SK-N-SH treated with all-trans-retinoic acid at 6 μM for 48 hours (cell line): ENCODE results near the gene PRKCE.
A peak's percentile ranks its signal among the peaks of the same experiment; 100 is the strongest.

Experiments
- ATAC-seq: fragments of 200-7000 bp; cut with Tn5 transposase; 3 replicates; pipeline ENCODE4 v1.9.1; 2020; ENCODE audit warnings: mild to moderate bottlenecking, moderate library complexity
- ARNTL ChIP-seq: fragments of 450-650 bp; formaldehyde crosslinking; IDR thresholded peaks from 2 replicates; pipeline ENCODE4 v1.5.0; 2020; ENCODE audit warnings: low read depth, mild to moderate bottlenecking, moderate library complexity, borderline replicate concordance
- BACH2 ChIP-seq: fragments of 250-450 bp; sonication (Bioruptor Pico); IDR thresholded peaks from 2 replicates; pipeline ENCODE4 v1.9.0; 2021; ENCODE audit warnings: mild to moderate bottlenecking, borderline replicate concordance
- CSDC2 ChIP-seq: fragments of 250-450 bp; sonication (Bioruptor Pico); IDR thresholded peaks from 2 replicates; pipeline ENCODE4 v1.5.0; 2020; ENCODE audit warnings: mild to moderate bottlenecking, moderate library complexity
- ESRRG ChIP-seq: fragments of 250-450 bp; sonication (Bioruptor Pico); IDR thresholded peaks from 2 replicates; pipeline ENCODE4 v1.6.1; 2021; ENCODE audit warnings: mild to moderate bottlenecking
- GLIS3 ChIP-seq: fragments of 250-450 bp; sonication (Bioruptor Pico); IDR thresholded peaks from 2 replicates; pipeline ENCODE4 v1.5.0; 2020; ENCODE audit warnings: mild to moderate bottlenecking, moderate library complexity
- ISL1 ChIP-seq: fragments of 250-450 bp; sonication (Bioruptor Pico); IDR thresholded peaks from 2 replicates; pipeline ENCODE4 v2.1.2; 2022; ENCODE audit warnings: mild to moderate bottlenecking, moderate library complexity
- OSR1 ChIP-seq: fragments of 250-450 bp; sonication (Bioruptor Pico); IDR thresholded peaks from 2 replicates; pipeline ENCODE4 v1.8.0; 2022; ENCODE audit warnings: moderate library complexity, mild to moderate bottlenecking, inconsistent platforms
- PPARA ChIP-seq: fragments of 250-450 bp; sonication (Bioruptor Pico); IDR thresholded peaks from 2 replicates; pipeline ENCODE4 v1.5.0; 2020; ENCODE audit warnings: mild to moderate bottlenecking, borderline replicate concordance
- RARB ChIP-seq: fragments of 250-450 bp; sonication (Bioruptor Pico); IDR thresholded peaks from 2 replicates; pipeline ENCODE4 v1.8.0; 2021; ENCODE audit warnings: mild to moderate bottlenecking, moderate library complexity
- SNAI2 ChIP-seq: fragments of 250-450 bp; sonication (Bioruptor Pico); IDR thresholded peaks from 2 replicates; pipeline ENCODE4 v1.5.0; 2020; ENCODE audit warnings: mild to moderate bottlenecking, moderate library complexity
- TCF4 ChIP-seq: fragments of 250-450 bp; sonication (Bioruptor Pico); IDR thresholded peaks from 2 replicates; pipeline ENCODE4 v1.8.0; 2021; ENCODE audit warnings: mild to moderate bottlenecking, moderate library complexity, borderline replicate concordance
- TOX ChIP-seq: fragments of 250-450 bp; sonication (Bioruptor Pico); IDR thresholded peaks from 2 replicates; pipeline ENCODE4 v1.8.0; 2021; ENCODE audit warnings: mild to moderate bottlenecking, moderate library complexity, borderline replicate concordance
- ZC3H10 ChIP-seq: fragments of 250-450 bp; sonication (Bioruptor Pico); IDR thresholded peaks from 2 replicates; pipeline ENCODE4 v1.5.1; 2021; ENCODE audit warnings: mild to moderate bottlenecking, moderate library complexity
- ZFP3 ChIP-seq: fragments of 250-450 bp; sonication (Bioruptor Pico); IDR thresholded peaks from 2 replicates; pipeline ENCODE4 v1.5.0; 2020; ENCODE audit warnings: mild to moderate bottlenecking, moderate library complexity
- ZFP30 ChIP-seq: fragments of 450-650 bp; formaldehyde crosslinking; IDR thresholded peaks from 2 replicates; pipeline ENCODE4 v1.5.0; 2022; ENCODE audit warnings: mild to moderate bottlenecking, moderate library complexity
- ZNF565 ChIP-seq: fragments of 450-650 bp; formaldehyde crosslinking; conservative IDR thresholded peaks from 2 replicates; pipeline ENCODE4 v1.5.0; 2020; ENCODE audit warnings: low read depth, mild to moderate bottlenecking, moderate library complexity
- ZNF70 ChIP-seq: fragments of 450-650 bp; formaldehyde crosslinking; IDR thresholded peaks from 2 replicates; pipeline ENCODE4 v1.5.0; 2020; ENCODE audit warnings: mild to moderate bottlenecking, moderate library complexity
- ZNF8 ChIP-seq: fragments of 450-650 bp; formaldehyde crosslinking; IDR thresholded peaks from 2 replicates; pipeline ENCODE4 v1.5.0; 2020; ENCODE audit warnings: mild to moderate bottlenecking, moderate library complexity
- TF ChIP-seq, protein P1 (sequence below): fragments of 250-450 bp; sonication (Bioruptor Pico); IDR thresholded peaks from 2 replicates; pipeline ENCODE4 v1.5.1; 2020; ENCODE audit warnings: low read depth, mild to moderate bottlenecking, moderate library complexity
- TF ChIP-seq, protein P2 (sequence below): fragments of 250-450 bp; sonication (Bioruptor Pico); IDR thresholded peaks from 2 replicates; pipeline ENCODE4 v1.5.0; 2020; ENCODE audit warnings: mild to moderate bottlenecking, moderate library complexity
- TF ChIP-seq, protein P3 (sequence below): fragments of 250-450 bp; sonication (Bioruptor Pico); IDR thresholded peaks from 2 replicates; pipeline ENCODE4 v1.8.0; 2020; ENCODE audit warnings: mild to moderate bottlenecking, moderate library complexity, borderline replicate concordance
- TF ChIP-seq, protein P4 (sequence below): fragments of 250-450 bp; sonication (Bioruptor Pico); IDR thresholded peaks from 2 replicates; pipeline ENCODE4 v1.8.0; 2021; ENCODE audit warnings: low read depth, mild to moderate bottlenecking, moderate library complexity, borderline replicate concordance
- TF ChIP-seq, protein P5 (sequence below): fragments of 250-450 bp; sonication (Bioruptor Pico); IDR thresholded peaks from 2 replicates; pipeline ENCODE4 v1.5.1; 2021; ENCODE audit warnings: mild to moderate bottlenecking, moderate library complexity

The PRKCE gene

DNA sequence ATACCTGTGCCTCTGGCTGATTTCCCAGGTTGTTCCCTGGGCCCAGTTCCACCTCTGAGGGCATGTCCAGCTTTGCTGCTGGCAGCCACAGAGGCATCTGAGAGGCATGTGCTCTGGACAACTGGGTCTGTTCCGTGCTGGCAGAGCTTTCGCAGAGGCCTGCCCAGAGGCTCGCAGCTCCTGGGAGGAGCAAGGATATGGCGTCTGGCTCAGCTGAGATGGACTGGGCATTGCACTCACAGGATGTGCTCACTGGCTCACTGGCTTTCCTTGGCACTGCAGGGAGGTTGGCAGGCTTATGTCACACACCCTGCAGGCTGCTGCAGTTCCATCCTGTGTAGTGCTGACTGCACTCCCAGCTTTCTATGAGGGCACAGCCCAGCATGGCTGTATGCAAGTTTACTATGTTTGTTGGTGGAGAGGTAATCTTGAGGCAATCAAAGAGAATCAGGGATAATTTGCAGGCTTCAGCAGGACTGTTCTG, 172.3 kb downstream of the PRKCE start:
- TF ChIP-seq, protein P1, sequence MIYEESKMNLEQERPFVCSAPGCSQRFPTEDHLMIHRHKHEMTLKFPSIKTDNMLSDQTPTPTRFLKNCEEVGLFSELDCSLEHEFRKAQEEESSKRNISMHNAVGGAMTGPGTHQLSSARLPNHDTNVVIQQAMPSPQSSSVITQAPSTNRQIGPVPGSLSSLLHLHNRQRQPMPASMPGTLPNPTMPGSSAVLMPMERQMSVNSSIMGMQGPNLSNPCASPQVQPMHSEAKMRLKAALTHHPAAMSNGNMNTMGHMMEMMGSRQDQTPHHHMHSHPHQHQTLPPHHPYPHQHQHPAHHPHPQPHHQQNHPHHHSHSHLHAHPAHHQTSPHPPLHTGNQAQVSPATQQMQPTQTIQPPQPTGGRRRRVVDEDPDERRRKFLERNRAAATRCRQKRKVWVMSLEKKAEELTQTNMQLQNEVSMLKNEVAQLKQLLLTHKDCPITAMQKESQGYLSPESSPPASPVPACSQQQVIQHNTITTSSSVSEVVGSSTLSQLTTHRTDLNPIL (CRISPR knock-in tag): no peak
- no peak for TF ChIP-seq OSR1 (CRISPR knock-in tag)
- TF ChIP-seq SNAI2: 0 out of 2 replicates have a peak, but pooled peaks have one; percentile 53
- TF ChIP-seq GLIS3 (CRISPR knock-in tag): no peak
- no peak for TF ChIP-seq CSDC2 (CRISPR knock-in tag)
- TF ChIP-seq RARB (CRISPR knock-in tag): no peak
- no peak for TF ChIP-seq ZFP30 (CRISPR knock-in tag)
- peak; percentile 36 for TF ChIP-seq ZNF70 (CRISPR knock-in tag)
- TF ChIP-seq, protein P2, sequence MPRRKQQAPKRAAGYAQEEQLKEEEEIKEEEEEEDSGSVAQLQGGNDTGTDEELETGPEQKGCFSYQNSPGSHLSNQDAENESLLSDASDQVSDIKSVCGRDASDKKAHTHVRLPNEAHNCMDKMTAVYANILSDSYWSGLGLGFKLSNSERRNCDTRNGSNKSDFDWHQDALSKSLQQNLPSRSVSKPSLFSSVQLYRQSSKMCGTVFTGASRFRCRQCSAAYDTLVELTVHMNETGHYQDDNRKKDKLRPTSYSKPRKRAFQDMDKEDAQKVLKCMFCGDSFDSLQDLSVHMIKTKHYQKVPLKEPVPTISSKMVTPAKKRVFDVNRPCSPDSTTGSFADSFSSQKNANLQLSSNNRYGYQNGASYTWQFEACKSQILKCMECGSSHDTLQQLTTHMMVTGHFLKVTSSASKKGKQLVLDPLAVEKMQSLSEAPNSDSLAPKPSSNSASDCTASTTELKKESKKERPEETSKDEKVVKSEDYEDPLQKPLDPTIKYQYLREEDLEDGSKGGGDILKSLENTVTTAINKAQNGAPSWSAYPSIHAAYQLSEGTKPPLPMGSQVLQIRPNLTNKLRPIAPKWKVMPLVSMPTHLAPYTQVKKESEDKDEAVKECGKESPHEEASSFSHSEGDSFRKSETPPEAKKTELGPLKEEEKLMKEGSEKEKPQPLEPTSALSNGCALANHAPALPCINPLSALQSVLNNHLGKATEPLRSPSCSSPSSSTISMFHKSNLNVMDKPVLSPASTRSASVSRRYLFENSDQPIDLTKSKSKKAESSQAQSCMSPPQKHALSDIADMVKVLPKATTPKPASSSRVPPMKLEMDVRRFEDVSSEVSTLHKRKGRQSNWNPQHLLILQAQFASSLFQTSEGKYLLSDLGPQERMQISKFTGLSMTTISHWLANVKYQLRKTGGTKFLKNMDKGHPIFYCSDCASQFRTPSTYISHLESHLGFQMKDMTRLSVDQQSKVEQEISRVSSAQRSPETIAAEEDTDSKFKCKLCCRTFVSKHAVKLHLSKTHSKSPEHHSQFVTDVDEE (CRISPR knock-in tag): 0 out of 2 replicates have a peak, but pooled peaks have one; percentile 76
- TF ChIP-seq PPARA: 0 out of 2 replicates have a peak, but pooled peaks have one; percentile 14
- no peak for TF ChIP-seq ESRRG (CRISPR knock-in tag)
- TF ChIP-seq ZC3H10 (CRISPR knock-in tag): no peak
- TF ChIP-seq TCF4: peak; percentile 83
- TF ChIP-seq, protein P3, sequence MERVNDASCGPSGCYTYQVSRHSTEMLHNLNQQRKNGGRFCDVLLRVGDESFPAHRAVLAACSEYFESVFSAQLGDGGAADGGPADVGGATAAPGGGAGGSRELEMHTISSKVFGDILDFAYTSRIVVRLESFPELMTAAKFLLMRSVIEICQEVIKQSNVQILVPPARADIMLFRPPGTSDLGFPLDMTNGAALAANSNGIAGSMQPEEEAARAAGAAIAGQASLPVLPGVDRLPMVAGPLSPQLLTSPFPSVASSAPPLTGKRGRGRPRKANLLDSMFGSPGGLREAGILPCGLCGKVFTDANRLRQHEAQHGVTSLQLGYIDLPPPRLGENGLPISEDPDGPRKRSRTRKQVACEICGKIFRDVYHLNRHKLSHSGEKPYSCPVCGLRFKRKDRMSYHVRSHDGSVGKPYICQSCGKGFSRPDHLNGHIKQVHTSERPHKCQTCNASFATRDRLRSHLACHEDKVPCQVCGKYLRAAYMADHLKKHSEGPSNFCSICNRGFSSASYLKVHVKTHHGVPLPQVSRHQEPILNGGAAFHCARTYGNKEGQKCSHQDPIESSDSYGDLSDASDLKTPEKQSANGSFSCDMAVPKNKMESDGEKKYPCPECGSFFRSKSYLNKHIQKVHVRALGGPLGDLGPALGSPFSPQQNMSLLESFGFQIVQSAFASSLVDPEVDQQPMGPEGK (CRISPR knock-in tag): no peak
- TF ChIP-seq ISL1 (CRISPR knock-in tag): no peak
- no peak for TF ChIP-seq TOX (CRISPR knock-in tag)
- TF ChIP-seq ZFP3 (CRISPR knock-in tag): peak; percentile 60; the same call in 1 of the 2 replicates
- TF ChIP-seq, protein P4, sequence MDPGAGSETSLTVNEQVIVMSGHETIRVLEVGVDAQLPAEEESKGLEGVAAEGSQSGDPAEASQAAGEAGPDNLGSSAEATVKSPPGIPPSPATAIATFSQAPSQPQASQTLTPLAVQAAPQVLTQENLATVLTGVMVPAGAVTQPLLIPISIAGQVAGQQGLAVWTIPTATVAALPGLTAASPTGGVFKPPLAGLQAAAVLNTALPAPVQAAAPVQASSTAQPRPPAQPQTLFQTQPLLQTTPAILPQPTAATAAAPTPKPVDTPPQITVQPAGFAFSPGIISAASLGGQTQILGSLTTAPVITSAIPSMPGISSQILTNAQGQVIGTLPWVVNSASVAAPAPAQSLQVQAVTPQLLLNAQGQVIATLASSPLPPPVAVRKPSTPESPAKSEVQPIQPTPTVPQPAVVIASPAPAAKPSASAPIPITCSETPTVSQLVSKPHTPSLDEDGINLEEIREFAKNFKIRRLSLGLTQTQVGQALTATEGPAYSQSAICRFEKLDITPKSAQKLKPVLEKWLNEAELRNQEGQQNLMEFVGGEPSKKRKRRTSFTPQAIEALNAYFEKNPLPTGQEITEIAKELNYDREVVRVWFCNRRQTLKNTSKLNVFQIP: no peak
- peak; percentile 3; the same call in 1 of the 2 replicates for TF ChIP-seq ZNF8
- TF ChIP-seq, protein P5, sequence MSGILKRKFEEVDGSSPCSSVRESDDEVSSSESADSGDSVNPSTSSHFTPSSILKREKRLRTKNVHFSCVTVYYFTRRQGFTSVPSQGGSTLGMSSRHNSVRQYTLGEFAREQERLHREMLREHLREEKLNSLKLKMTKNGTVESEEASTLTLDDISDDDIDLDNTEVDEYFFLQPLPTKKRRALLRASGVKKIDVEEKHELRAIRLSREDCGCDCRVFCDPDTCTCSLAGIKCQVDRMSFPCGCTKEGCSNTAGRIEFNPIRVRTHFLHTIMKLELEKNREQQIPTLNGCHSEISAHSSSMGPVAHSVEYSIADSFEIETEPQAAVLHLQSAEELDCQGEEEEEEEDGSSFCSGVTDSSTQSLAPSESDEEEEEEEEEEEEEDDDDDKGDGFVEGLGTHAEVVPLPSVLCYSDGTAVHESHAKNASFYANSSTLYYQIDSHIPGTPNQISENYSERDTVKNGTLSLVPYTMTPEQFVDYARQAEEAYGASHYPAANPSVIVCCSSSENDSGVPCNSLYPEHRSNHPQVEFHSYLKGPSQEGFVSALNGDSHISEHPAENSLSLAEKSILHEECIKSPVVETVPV: no peak
- 0 out of 2 replicates have a peak, but pooled peaks have one; percentile 14 for TF ChIP-seq ZNF565 (CRISPR knock-in tag)
- TF ChIP-seq BACH2: no peak
- TF ChIP-seq ARNTL (CRISPR knock-in tag): no peak
- TF ChIP-seq, all 23 proteins: peak for 8
- peak; percentile 90 for ATAC-seq

DNA sequence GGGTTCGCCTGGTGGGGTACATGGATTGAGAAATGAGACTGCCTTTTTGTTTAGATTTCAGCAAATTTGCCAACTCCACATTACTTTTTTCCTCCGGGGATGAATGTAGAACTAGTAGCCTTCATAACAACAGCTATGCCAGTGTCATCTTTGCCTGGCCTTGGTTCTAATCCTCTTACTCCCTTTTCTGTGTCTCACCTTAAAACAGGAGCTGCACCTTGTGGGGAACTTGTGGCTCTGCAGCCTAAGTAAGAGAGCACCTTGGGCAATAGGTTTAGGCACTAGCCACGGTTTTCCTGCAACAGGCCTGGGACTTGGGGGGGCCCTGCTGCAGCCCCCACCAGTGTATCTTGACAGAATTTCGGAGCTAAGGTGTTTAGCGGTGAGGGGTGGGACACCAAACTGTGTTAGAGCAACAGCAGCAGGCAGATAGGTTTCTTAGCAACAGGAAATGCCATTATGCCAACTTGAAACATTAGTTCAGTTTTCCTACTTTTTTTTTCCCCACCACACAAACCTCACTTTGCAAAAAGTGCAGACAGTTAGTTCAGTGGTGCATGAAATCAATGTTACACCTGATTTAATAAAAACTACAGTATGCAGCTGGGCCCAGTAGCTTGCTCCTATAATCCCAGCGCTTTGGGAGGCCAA, 173.7 kb downstream of the PRKCE start:
- no peak for TF ChIP-seq SNAI2
- TF ChIP-seq TOX (CRISPR knock-in tag): no peak
- no peak for TF ChIP-seq ESRRG (CRISPR knock-in tag)
- TF ChIP-seq, protein P2 (CRISPR knock-in tag): no peak
- TF ChIP-seq ZFP30 (CRISPR knock-in tag): no peak
- TF ChIP-seq OSR1 (CRISPR knock-in tag): no peak
- no peak for TF ChIP-seq ZC3H10 (CRISPR knock-in tag)
- TF ChIP-seq TCF4: no peak
- no peak for TF ChIP-seq RARB (CRISPR knock-in tag)
- TF ChIP-seq BACH2: no peak
- no peak for TF ChIP-seq ZNF8
- TF ChIP-seq ZNF70 (CRISPR knock-in tag): no peak
- TF ChIP-seq, protein P3 (CRISPR knock-in tag): no peak
- TF ChIP-seq ARNTL (CRISPR knock-in tag): no peak
- ATAC-seq: no peak
